Dendritic cell treated with granulocyte-macrophage colony-stimulating factor and Interleukin-4, amounts not matched to agents 40 ng/mL and 50 ng/mL, for 4 days (primary cell): ENCODE measurements around the gene IRX1.

Experiments
- H3K27ac Mint-ChIP-seq: one replicate; pipeline ENCODE4 v1.8.0; 2022; ENCODE audit warnings: mild to moderate bottlenecking, mixed read lengths
- H3K27me3 Mint-ChIP-seq: one replicate; pipeline ENCODE4 v1.8.0; 2022; ENCODE audit warnings: mild to moderate bottlenecking, mixed read lengths
- H3K36me3 Mint-ChIP-seq: one replicate; pipeline ENCODE4 v1.8.0; 2022; ENCODE audit warnings: low read depth, mixed read lengths
- H3K4me1 Mint-ChIP-seq: one replicate; pipeline ENCODE4 v1.8.0; 2022; ENCODE audit warnings: low read depth, mixed read lengths
- H3K4me3 Mint-ChIP-seq: one replicate; pipeline ENCODE4 v1.8.0; 2022; ENCODE audit warnings: mild to moderate bottlenecking, moderate library complexity, mixed read lengths
- H3K9me3 Mint-ChIP-seq: one replicate; pipeline ENCODE4 v1.8.0; 2022; ENCODE audit warnings: mixed read lengths
- intact Hi-C: fragments of 100-400 bp; cut with micrococcal nuclease; formaldehyde crosslinking; loops from one replicate; pipeline ENCODE4 v1.15.0; 2022

The IRX1 gene

DNA sequence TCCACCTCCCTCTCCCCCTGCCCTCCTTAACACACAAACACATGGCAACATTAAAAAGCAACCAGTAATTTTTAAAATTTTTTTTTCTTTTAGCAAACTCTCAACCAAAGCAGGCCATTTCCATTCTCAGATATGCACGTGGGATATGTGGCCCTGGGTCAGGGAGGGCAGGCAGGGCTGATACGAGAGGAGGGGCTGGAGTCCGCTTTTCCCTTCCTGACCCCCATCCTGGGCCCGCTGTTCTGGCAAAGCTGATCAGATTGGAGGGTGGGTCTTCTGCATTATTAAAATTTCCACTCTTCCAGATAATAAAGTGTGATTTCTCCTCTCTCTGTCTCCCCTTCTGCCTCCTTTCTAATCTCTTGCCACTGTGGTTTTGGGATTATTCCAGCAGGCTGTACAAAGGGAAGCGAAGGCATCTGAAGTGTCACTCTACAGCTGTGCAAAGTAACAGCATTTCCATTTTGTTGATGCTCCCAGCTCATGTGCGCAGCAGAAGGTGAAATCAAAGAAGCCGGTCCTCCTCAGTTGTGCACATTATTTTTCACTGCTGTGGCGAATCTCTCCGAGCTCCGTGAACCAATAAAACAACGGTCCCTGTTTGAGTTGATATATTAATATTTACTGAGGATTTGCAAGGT lies 12.0 kb downstream of the IRX1 start:
- peaks cover 67% of the 10 kb centered on the region for H3K27me3 Mint-ChIP-seq
- no peak overlapping the region for H3K4me3 Mint-ChIP-seq
- H3K9me3 Mint-ChIP-seq = no peaks in the 10 kb centered on the region
- intact Hi-C loops = no loop called here
- no peak overlapping the region for H3K27ac Mint-ChIP-seq
- H3K4me1 Mint-ChIP-seq = no peaks in the 10 kb centered on the region
- no peaks in the 10 kb centered on the region for H3K36me3 Mint-ChIP-seq

DNA sequence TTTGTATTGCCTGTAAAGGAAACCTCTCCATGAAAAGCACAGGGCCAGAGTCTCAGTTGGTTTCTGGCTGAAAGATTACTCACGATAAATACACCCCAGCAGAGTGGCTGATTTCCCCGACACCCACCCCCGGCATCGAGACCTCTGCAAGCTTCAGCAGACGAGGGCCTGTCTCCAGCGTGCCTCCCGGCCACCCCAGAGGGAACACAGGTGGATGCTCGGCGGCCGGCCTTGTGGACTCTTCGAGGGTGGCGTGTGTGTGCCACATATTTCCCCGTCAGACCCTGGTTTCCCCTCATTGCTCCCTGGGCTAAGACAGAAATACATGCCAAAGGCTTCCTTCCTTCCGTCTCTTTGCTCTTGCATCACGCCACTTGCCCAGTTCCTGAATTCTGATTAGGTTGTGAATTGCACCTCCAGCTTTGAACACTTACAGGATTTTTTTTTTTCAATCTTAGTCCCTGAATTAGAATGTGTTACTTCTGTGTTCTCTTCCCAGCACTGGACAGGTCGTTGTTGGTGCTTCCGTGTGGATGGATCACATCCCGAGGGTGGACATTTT lies 13.6 kb downstream of the IRX1 start:
- peaks cover 52% of the 10 kb centered on the region for H3K27me3 Mint-ChIP-seq
- H3K4me1 Mint-ChIP-seq = no peaks in the 10 kb centered on the region
- no peaks in the 10 kb centered on the region for H3K9me3 Mint-ChIP-seq
- H3K4me3 Mint-ChIP-seq = no peak overlapping the region
- H3K36me3 Mint-ChIP-seq = no peaks in the 10 kb centered on the region
- no peak overlapping the region for H3K27ac Mint-ChIP-seq
- intact Hi-C loops = no loop called here

DNA sequence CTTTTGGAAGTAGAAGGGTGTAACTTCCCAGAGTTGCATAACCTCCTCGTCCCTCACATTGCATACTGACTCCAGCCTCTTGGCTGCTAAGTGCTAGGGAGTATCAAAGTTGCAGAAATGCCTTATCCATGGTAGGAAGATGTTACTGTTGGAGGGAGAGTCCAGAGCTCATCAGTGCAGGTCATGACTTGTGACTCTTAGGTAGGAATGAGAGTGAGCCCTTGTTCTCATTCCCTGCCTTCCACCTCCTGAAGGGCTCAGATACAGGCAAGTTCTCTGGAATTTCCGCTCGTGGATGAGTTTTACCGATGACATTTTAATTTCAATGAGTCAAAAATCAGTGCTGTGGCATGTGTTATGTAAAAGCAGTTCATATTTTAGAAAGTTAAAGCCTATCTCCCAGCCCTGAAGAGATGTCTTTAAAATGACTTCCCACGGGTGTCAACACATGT lies 17.0 kb downstream of the IRX1 start:
- intact Hi-C loops = no loop called here

DNA sequence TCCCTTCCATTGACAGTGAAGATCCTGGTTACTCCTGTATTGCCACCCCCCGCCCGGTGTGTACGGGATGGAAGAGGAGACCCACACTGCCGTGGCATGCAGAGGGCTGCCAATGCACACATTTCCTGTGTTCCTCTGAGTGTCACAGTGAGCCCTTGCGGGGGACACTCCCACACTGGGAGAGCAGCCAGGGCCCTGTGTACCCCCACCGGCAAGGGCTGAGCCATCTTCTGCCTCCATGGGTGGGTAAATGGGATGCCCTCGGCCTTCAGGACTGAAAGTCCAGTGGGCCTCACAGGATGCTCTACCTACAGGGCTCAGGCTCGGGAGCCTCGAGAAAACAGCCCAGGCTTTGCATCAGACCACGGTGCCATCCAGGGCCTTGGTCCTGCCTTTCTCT lies 18.1 kb downstream of the IRX1 start:
- Mint-ChIP-seq H3K9me3 (no peaks in the 10 kb centered on the region), H3K4me3 (no peak overlapping the region), H3K36me3 (no peaks in the 10 kb centered on the region), H3K27me3 (peaks cover 10% of the 10 kb centered on the region), H3K4me1 (no peaks in the 10 kb centered on the region), H3K27ac (no peak overlapping the region)
- intact Hi-C loops = no loop called here

More for the DNA sequence above, 17.0 kb downstream of the IRX1 start:
- no peaks in the 10 kb centered on the region for H3K36me3 Mint-ChIP-seq
- H3K27ac Mint-ChIP-seq = no peak overlapping the region
- peaks cover 19% of the 10 kb centered on the region for H3K27me3 Mint-ChIP-seq
- H3K9me3 Mint-ChIP-seq = no peaks in the 10 kb centered on the region
- H3K4me1 Mint-ChIP-seq = no peaks in the 10 kb centered on the region
- H3K4me3 Mint-ChIP-seq = no peak overlapping the region

DNA sequence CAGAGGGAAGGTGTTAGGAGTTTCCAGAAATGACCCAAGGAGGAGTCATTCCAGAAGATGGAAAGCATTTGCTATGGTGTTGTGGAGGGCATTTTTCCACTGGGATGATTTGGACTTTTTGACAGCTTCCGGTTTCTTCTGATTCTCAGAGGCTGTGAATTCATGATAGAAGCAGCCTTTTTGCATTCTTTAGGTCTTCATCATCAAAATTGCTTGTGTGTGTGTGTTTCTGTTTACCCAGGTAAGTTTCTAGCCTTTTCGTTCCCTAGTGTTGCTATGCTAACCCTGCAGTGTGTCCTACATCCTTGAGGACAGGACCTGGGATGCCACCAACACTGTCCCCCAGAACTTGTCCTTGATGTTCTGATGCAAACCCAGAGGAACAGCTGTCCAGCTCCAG lies 19.6 kb downstream of the IRX1 start:
- H3K9me3 Mint-ChIP-seq = no peaks in the 10 kb centered on the region
- H3K27me3 Mint-ChIP-seq = peaks cover under 1% of the 10 kb centered on the region
- no peak overlapping the region for H3K4me3 Mint-ChIP-seq
- no peak overlapping the region for H3K27ac Mint-ChIP-seq
- intact Hi-C loops = no loop called here
- H3K36me3 Mint-ChIP-seq = no peaks in the 10 kb centered on the region
- H3K4me1 Mint-ChIP-seq = no peaks in the 10 kb centered on the region

DNA sequence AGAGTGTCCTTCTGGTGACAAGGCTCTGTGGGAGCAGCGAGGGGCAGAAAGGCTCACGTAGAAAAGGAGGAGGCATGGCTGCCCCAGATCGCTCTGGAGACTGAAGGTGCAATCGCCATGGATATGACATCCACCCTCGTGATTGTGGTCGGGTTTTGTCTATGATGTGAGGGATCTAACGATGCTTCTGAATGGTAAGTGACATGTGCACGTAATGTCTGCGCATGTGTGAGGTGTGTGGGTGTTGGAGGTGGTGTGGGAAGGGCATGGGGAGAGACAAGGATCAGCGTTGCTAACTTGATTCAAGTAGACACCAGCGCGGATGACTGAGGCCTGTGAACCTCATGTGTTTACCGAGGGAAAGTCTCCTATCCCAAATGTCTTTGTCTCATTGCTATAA lies 20.2 kb downstream of the IRX1 start:
- Mint-ChIP-seq H3K27ac (no peak overlapping the region), H3K27me3 (no peaks in the 10 kb centered on the region), H3K4me3 (no peak overlapping the region), H3K9me3 (no peaks in the 10 kb centered on the region), H3K4me1 (no peaks in the 10 kb centered on the region), H3K36me3 (no peaks in the 10 kb centered on the region)
- intact Hi-C loops = no loop called here

DNA sequence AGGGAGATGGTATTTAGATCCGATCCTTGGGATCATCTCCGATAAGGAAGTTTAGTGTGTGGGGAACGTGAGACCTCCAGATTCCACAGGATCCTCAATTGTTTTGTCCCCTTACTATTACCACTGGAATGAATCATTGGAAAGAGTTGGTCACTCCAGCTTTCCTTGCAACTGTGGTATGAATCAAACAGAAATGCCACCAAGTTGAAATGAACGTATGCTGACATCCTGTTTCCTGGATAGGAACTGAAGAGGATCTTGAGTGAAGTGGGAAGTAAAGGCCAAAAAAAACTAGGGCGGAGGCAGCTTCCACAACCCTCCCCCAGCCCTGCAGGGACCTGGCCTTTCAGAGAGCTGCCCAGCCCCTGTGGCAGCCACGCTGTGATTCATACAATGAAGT lies 23.9 kb downstream of the IRX1 start:
- no peak overlapping the region for H3K27ac Mint-ChIP-seq
- no peak overlapping the region for H3K4me3 Mint-ChIP-seq
- intact Hi-C loops = no loop called here
- H3K4me1 Mint-ChIP-seq = no peaks in the 10 kb centered on the region
- no peaks in the 10 kb centered on the region for H3K27me3 Mint-ChIP-seq
- H3K9me3 Mint-ChIP-seq = no peaks in the 10 kb centered on the region
- no peaks in the 10 kb centered on the region for H3K36me3 Mint-ChIP-seq

DNA sequence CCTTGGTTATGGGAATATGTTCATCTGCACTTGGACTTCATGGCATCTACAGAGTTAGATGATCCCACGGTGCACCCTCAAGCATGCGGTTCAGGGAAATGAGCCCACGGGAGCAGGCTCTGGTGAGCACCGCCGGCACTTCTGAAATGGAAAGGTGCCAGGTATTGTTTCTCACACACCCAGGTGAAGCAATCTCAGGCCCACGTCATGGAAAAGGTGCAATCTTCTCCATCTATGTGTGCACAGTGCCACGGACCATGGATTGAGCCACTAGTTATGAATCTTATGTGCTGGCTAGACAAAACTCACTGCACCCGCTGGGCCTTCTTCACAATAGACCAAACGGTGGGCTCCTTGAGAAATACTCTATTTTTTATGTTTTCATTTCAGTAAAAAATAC lies 27.3 kb downstream of the IRX1 start:
- intact Hi-C loops = no loop called here
- no peaks in the 10 kb centered on the region for H3K9me3 Mint-ChIP-seq
- no peaks in the 10 kb centered on the region for H3K27me3 Mint-ChIP-seq
- H3K4me3 Mint-ChIP-seq = no peak overlapping the region
- H3K4me1 Mint-ChIP-seq = no peaks in the 10 kb centered on the region
- no peaks in the 10 kb centered on the region for H3K36me3 Mint-ChIP-seq
- H3K27ac Mint-ChIP-seq = no peak overlapping the region

DNA sequence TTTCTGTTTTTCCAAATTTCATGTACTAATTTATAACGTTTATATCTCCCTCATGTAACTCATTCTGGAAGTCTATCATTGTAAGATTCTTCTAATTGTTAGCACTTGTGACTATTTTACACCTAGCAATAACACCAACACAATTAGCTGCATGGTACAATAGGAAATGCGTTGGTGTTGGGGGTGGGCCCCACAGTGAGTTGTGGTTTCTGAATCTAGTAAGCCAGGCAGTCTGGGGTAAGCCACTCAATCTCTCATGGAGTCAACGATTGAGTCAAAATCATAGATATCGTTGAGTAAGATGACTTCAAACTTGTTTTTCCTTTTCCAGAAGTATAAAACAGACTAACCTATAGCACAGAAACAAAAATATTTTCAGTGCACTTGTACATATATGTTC lies 30.0 kb downstream of the IRX1 start:
- Mint-ChIP-seq H3K27me3 (no peaks in the 10 kb centered on the region), H3K9me3 (no peaks in the 10 kb centered on the region), H3K4me3 (no peak overlapping the region), H3K4me1 (no peaks in the 10 kb centered on the region), H3K36me3 (no peaks in the 10 kb centered on the region), H3K27ac (no peak overlapping the region)
- intact Hi-C loops = no loop called here

DNA sequence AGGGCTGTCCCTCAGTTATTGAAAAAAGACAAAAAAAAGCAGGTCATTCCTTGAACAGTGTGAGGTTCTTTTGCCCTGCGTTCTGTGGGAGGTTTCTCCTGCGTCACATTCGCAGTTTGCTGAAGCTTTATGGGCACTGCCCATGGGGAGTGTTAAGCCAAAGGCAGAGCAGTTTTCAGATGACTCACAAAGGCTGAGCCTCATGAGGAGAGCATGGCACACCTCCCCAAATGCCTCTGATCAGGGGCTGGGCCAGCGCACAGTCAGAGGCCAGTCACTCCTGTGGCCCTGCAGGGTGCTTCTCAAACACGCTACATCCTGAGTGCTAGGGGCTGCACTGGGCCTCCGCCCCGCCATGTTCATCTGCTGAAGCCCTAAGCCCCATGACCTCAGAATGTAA lies 38.4 kb downstream of the IRX1 start:
- no peak overlapping the region for H3K4me3 Mint-ChIP-seq
- no peak overlapping the region for H3K27ac Mint-ChIP-seq
- no peaks in the 10 kb centered on the region for H3K27me3 Mint-ChIP-seq
- intact Hi-C loops = no loop called here
- H3K9me3 Mint-ChIP-seq = peaks cover 25% of the 10 kb centered on the region
- no peaks in the 10 kb centered on the region for H3K36me3 Mint-ChIP-seq
- H3K4me1 Mint-ChIP-seq = no peaks in the 10 kb centered on the region

DNA sequence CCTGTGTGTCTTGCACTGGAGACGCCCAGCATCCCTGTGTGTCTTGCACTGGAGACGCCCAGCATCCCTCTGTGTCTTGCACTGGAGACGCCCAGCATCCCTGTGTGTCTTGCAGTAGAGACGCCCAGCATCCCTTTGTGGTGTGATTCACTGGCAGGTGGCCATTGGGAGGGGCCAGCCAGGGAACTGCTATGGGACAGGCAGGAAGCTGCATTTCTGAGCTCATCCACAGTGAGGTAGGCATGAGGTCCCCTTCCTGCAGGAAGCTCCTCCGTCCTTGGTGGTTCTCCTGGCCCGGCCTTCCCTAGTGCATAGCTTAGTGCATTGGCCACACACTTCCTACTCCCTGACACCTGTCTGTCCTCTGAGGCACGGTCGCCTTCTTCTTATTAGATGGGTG lies 43.5 kb downstream of the IRX1 start:
- Mint-ChIP-seq H3K4me1 (no peaks in the 10 kb centered on the region), H3K9me3 (peaks cover 16% of the 10 kb centered on the region), H3K27me3 (no peaks in the 10 kb centered on the region), H3K36me3 (no peaks in the 10 kb centered on the region), H3K4me3 (no peak overlapping the region), H3K27ac (no peak overlapping the region)
- intact Hi-C loops = no loop called here

DNA sequence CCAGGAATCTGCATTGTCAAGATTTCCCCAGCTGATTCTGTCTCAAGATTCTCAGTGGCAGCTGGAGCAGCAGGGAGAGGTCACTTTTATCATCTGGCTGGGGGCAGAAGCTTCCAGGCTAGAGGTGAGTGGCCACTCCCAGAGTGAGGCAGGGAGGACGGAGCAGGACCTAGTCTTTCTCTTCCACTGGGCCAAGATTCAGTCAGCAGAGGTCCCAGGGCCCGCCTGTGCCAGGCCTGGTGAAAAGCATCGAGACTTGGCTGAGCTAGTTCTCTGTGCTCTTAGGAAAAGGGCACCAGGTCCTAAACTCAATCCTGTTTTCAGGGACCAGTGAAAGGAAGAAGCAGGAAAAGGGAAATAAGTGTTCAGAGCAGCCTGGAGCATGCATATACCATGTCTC lies 46.6 kb downstream of the IRX1 start:
- no peaks in the 10 kb centered on the region for H3K36me3 Mint-ChIP-seq
- intact Hi-C loops = no loop called here
- no peak overlapping the region for H3K27ac Mint-ChIP-seq
- peaks cover 9% of the 10 kb centered on the region for H3K9me3 Mint-ChIP-seq
- H3K4me1 Mint-ChIP-seq = no peaks in the 10 kb centered on the region
- no peaks in the 10 kb centered on the region for H3K27me3 Mint-ChIP-seq
- H3K4me3 Mint-ChIP-seq = no peak overlapping the region

DNA sequence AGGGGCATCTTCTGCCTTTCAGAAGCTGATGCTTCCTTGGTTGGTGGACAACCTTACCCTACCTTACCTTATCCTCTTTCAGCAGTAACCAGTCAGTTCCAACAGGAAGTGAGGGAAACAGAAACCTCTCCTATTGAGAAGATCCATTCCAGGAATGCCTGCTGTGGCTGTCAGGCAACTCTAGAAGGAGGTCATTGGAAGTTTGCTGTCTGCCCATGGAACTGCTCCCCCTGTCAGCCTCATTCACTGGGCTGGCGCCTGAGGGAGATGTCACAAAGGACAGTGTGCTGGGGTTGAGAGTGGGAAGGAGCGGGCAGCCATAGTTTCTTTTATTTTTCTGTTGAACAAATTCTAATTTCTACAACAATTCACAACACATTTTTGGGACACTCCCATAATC lies 54.7 kb downstream of the IRX1 start:
- intact Hi-C loops = no loop called here
- peaks cover under 1% of the 10 kb centered on the region for H3K9me3 Mint-ChIP-seq

DNA sequence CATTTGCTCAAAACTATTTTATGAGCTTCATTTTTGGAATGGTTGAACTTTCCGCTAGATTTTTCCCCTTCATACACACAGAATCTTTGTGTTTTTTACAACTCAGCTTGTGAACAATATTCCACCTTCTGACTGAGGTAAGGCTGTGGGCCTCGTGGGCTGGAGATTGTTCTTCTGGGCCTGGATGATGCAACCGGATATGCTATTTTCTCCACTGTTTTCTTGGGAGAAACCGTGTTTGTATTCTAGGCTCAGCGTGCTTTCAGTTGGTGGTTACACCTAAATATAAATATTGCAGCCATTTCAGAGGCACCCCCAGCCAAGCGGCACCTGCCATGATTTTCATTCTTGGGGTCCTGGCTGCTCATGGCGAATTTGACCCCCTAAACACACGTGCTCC lies 55.2 kb downstream of the IRX1 start:
- intact Hi-C loops = no loop called here
- H3K9me3 Mint-ChIP-seq = no peaks in the 10 kb centered on the region
- H3K27ac Mint-ChIP-seq = no peak overlapping the region
- H3K36me3 Mint-ChIP-seq = no peaks in the 10 kb centered on the region
- no peaks in the 10 kb centered on the region for H3K27me3 Mint-ChIP-seq
- no peaks in the 10 kb centered on the region for H3K4me1 Mint-ChIP-seq
- H3K4me3 Mint-ChIP-seq = no peak overlapping the region

More for the DNA sequence above, 54.7 kb downstream of the IRX1 start:
- Mint-ChIP-seq H3K36me3 (no peaks in the 10 kb centered on the region), H3K27ac (no peak overlapping the region), H3K27me3 (no peaks in the 10 kb centered on the region), H3K4me1 (no peaks in the 10 kb centered on the region), H3K4me3 (no peak overlapping the region)
